Stimulated activated naive CD8-positive, alpha-beta T cell treated with anti-CD3 and anti-CD28 coated beads, Interleukin-15, amount 100 ng/mL, for 72 hours (primary cell): ENCODE results near the gene SUPT5H.
A peak's percentile ranks its signal among the peaks of the same experiment; 100 is the strongest.

Experiments used
- ATAC-seq: fragments of 150-1000 bp; cut with Tn5 transposase; 2 replicates; pipeline ENCODE4 v1.10.0; 2021; ENCODE audit warnings: mild to moderate bottlenecking, moderate library complexity
- DNase-seq, 2 donors: peaks; one replicate each; pipeline ENCODE4 v3.0.0; 2021 to 2022
- H3K27ac Mint-ChIP-seq, 2 donors: one replicate each; pipeline ENCODE4 v1.8.0; 2022; ENCODE audit warnings: mild to moderate bottlenecking in 2 of 2, mixed read lengths in 2 of 2, moderate library complexity in 2 of 2
- H3K27me3 Mint-ChIP-seq: one replicate; pipeline ENCODE4 v1.8.0; 2022; ENCODE audit warnings: mixed read lengths
- H3K4me1 Mint-ChIP-seq: one replicate; pipeline ENCODE4 v1.8.0; 2022; ENCODE audit warnings: mild to moderate bottlenecking, mixed read lengths
- H3K4me3 Mint-ChIP-seq, 2 donors: one replicate each; pipeline ENCODE4 v1.8.0; 2022; ENCODE audit warnings: mild to moderate bottlenecking in 2 of 2, mixed read lengths in 2 of 2, moderate library complexity in 1 of 2
- H3K9me3 Mint-ChIP-seq, 2 donors: one replicate each; pipeline ENCODE4 v1.8.0; 2022; ENCODE audit warnings: mixed read lengths in 2 of 2

The SUPT5H gene

DNA sequence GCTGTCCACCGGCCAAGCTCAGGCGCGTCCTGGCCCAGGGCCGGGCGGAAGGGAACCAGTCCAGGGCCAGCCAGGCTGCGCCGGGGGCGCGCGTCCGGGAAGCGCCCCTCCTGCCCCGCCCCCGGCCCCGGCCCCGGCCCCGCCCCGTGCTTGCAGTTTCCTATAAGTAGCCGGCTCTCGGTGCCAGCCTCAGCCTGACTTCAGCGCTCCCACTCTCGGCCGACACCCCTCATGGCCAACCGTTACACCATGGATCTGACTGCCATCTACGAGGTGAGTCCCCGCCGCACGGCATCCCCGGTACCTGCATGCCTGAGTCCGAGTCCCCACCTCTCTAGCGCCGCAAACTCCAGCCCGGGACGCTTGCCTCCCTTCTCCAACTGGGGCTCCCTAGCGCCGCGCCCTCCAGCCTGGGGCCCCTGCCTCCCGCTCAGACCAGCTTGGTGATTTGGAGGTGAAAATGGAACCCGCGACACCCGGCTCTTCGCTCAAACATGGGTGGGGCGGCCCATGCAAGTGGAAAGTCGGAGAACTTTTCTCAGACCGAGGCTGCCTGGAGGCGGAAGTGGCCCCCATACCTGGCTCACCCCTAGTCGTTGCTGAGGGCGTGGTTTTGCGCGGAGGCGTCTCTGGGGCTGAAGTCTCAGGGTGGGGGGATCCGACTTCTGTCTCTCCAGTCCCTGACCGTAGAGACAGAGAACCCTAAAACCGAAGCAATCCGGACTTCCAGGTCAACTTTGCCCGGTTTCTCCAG lies 38.5 kb upstream of the SUPT5H start, which contains the start of gene ZFP36:
Gene ZFP36, plus strand, starts transcription at position 192 of the 754 bp plus-strand sequence. Its CDS starts 58 bp downstream, at position 250.
- ATAC-seq: peak; percentile 58
- Mint-ChIP-seq H3K4me3 (peak within 1 kb of the TSS; percentile 80 to 91), H3K27me3 (no peaks in the 10 kb centered on the region), H3K4me1 (peaks cover 78% of the 10 kb centered on the region), H3K9me3 (no peaks in the 10 kb centered on the region), H3K27ac (peak within 1 kb of the TSS; percentile 90 to 99)
- peak; percentile 91 to 92 for DNase-seq

DNA sequence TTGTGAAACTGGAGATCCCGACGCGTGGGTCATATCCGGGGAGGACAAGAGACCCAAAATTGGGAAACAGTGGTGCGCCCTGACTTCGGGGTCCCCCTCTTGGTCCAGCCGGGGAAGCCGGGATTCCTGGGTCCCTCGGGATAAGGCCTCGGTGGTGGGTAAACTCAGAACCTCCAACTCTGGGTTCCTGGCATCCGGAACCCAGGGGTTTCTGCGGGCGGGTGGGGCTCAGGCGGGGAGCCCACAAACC lies 38.0 kb upstream of the SUPT5H start:
- Mint-ChIP-seq H3K4me1 (peaks cover 78% of the 10 kb centered on the region), H3K9me3 (no peaks in the 10 kb centered on the region), H3K27me3 (no peaks in the 10 kb centered on the region), H3K4me3 (peak overlapping the region; percentile 80 to 91), H3K27ac (peak overlapping the region; percentile 90 to 99)
- no peak for DNase-seq
- no peak for ATAC-seq

DNA sequence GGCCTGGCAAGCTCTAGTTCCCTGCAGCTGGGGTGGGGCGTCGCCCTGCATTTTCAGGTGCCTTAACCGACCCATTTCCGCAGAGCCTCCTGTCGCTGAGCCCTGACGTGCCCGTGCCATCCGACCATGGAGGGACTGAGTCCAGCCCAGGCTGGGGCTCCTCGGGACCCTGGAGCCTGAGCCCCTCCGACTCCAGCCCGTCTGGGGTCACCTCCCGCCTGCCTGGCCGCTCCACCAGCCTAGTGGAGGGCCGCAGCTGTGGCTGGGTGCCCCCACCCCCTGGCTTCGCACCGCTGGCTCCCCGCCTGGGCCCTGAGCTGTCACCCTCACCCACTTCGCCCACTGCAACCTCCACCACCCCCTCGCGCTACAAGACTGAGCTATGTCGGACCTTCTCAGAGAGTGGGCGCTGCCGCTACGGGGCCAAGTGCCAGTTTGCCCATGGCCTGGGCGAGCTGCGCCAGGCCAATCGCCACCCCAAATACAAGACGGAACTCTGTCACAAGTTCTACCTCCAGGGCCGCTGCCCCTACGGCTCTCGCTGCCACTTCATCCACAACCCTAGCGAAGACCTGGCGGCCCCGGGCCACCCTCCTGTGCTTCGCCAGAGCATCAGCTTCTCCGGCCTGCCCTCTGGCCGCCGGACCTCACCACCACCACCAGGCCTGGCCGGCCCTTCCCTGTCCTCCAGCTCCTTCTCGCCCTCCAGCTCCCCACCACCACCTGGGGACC lies 37.6 kb upstream of the SUPT5H start:
- Mint-ChIP-seq H3K9me3 (no peaks in the 10 kb centered on the region), H3K27me3 (no peaks in the 10 kb centered on the region), H3K4me3 (peak overlapping the region; percentile 80 to 91), H3K27ac (peak overlapping the region; percentile 96 to 99), H3K4me1 (peaks cover 73% of the 10 kb centered on the region)
- ATAC-seq: peak; percentile 25
- DNase-seq: peak; percentile 73 to 78

DNA sequence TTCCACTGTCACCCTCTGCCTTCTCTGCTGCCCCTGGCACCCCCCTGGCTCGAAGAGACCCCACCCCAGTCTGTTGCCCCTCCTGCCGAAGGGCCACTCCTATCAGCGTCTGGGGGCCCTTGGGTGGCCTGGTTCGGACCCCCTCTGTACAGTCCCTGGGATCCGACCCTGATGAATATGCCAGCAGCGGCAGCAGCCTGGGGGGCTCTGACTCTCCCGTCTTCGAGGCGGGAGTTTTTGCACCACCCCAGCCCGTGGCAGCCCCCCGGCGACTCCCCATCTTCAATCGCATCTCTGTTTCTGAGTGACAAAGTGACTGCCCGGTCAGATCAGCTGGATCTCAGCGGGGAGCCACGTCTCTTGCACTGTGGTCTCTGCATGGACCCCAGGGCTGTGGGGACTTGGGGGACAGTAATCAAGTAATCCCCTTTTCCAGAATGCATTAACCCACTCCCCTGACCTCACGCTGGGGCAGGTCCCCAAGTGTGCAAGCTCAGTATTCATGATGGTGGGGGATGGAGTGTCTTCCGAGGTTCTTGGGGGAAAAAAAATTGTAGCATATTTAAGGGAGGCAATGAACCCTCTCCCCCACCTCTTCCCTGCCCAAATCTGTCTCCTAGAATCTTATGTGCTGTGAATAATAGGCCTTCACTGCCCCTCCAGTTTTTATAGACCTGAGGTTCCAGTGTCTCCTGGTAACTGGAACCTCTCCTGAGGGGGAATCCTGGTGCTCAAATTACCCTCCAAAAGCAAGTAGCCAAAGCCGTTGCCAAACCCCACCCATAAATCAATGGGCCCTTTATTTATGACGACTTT lies 36.8 kb upstream of the SUPT5H start:
- H3K27me3 Mint-ChIP-seq: no peaks in the 10 kb centered on the region
- no peak for DNase-seq
- H3K4me3 Mint-ChIP-seq: peak overlapping the region; percentile 80 to 91
- no peak for ATAC-seq
- peak overlapping the region; percentile 96 to 99 for H3K27ac Mint-ChIP-seq
- H3K9me3 Mint-ChIP-seq: no peaks in the 10 kb centered on the region
- peaks cover 71% of the 10 kb centered on the region for H3K4me1 Mint-ChIP-seq

DNA sequence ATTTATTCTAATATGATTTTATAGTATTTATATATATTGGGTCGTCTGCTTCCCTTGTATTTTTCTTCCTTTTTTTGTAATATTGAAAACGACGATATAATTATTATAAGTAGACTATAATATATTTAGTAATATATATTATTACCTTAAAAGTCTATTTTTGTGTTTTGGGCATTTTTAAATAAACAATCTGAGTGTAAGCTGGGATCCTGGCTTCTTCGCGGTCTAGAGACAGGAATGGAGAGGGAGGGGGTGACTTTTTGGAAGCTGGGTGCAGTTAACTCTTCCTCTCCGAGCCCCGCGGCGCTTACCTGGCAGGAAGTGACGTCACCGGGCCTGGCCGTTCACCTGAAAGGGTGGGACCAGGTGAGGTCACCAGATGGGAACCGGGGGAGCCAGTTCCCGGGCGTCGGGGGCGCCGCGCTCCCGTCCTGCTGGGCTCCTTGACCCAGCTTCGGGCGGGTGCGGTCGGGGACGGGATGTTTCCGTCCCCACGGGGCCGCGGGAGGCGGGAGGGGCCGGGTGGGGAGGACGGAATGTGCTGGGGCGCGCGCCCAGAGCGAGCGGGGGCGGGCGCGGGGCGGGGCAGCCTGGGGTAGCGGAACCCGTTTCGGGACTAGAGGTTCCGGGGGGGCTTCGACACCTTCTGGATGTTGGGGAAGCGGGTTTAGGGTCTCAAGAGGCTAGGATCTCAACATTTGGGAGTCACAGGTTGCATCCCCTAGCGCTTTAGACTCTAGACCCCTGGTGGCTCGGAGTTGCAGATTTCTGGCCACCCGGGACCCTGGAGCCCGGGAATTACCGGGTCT lies 36.0 kb upstream of the SUPT5H start:
- Mint-ChIP-seq H3K4me3 (peak overlapping the region; percentile 91), H3K9me3 (no peaks in the 10 kb centered on the region), H3K27me3 (no peaks in the 10 kb centered on the region), H3K4me1 (peaks cover 71% of the 10 kb centered on the region), H3K27ac (peak overlapping the region; percentile 96 to 97)
- DNase-seq (peak; percentile 75 to 82), ATAC-seq (peak; percentile 4)

DNA sequence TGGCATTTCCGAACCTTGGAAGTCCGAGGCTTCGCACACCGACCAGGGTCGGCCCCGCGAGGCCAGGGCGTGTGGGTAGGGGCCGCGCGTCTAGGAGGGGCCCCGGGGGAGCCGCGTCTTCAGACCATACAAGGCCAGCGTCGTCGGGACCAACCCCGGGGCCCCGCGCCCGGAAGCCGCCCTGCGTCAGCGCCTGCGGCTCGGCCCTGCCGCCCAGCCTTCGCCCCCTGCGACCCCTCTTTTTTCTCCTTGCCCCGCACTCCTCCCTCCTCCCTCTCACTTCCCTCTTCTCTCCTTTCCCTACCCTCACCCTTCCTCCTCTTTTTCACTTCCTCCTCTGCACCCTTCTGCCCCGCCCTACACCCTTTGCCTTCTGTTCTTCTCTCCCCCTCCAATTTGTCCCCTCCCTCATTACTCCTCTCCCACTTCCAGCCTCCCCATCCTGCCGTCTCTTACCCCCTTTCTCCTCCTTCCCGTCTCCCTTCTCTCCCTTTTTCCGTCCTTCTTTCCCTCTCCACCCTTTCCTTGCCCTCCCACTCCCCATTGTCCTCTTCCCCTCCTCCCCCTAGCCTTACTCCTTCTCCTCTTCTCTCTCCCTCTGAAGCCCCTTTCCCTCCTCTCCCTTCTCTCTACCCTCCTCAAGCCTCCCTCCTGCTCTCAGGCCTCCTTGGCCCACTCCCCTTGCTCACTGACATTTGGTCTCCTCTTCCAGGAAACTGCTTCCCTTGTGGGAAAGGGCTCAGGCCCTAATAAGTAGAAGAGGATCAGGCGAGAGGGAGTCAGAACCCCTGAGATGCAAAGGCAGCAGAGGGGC lies 35.2 kb upstream of the SUPT5H start:
- peak; percentile 35 for ATAC-seq
- peak; percentile 54 to 68 for DNase-seq

DNA sequence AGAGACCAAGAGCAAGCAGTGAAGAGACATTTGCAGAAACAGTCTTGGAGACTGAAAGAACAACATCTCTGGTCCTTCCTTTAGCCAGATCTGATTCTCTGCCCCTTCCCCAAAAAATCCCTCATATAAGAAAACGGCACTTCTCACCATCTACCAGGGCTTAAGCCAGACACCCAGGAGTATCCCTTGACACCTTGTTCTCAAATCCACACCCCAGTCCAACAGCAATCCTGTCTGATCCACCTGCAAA lies 34.6 kb upstream of the SUPT5H start:
- Mint-ChIP-seq H3K9me3 (no peaks in the 10 kb centered on the region), H3K4me1 (peaks cover 68% of the 10 kb centered on the region), H3K27me3 (no peaks in the 10 kb centered on the region), H3K27ac (peak overlapping the region; percentile 96 to 97), H3K4me3 (peak overlapping the region; percentile 91)
- no peak for DNase-seq
- no peak for ATAC-seq

More for the DNA sequence above, 35.2 kb upstream of the SUPT5H start:
- Mint-ChIP-seq H3K4me1 (peaks cover 70% of the 10 kb centered on the region), H3K27me3 (no peaks in the 10 kb centered on the region), H3K4me3 (peak overlapping the region; percentile 91), H3K9me3 (no peaks in the 10 kb centered on the region), H3K27ac (peak overlapping the region; percentile 96 to 97)

DNA sequence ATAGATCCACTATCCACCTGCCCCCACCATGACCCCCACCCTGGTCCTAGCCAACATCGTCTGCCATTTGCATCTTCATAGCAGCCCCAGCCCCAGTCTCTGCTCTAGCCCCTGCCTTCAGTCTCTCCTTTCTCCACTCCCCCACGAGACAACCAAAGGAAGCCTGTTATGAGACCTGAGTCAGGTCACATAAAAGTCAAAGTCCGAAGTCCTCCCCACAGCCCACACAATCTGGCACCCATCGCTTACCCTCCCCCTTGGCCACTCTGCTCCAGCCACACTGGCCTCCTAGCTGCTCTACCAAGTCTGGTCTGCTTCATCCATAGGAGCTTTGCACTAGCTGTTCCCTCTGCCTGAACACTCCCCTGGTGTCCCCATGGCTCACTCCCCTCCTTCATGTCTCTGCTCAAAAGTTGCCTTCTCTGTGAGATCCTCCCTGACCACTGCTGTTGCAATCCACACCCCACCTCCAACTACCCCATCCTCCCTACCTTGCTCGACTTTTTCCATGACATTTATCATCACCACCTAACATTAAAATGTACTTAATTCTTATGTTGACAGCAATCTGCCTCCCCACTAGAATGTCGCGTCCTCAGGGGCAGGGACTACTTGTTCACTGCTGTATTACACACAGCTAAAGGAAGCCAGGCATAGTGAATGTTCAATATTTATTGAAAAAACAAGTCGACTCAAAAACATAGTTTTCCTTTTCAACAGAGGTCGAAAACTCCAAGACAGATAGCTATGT lies 34.1 kb upstream of the SUPT5H start:
- DNase-seq (no peak), ATAC-seq (no peak)
- Mint-ChIP-seq H3K27me3 (no peaks in the 10 kb centered on the region), H3K4me1 (peaks cover 64% of the 10 kb centered on the region), H3K4me3 (peak overlapping the region; percentile 91), H3K27ac (peak overlapping the region; percentile 95 to 100), H3K9me3 (no peaks in the 10 kb centered on the region)

DNA sequence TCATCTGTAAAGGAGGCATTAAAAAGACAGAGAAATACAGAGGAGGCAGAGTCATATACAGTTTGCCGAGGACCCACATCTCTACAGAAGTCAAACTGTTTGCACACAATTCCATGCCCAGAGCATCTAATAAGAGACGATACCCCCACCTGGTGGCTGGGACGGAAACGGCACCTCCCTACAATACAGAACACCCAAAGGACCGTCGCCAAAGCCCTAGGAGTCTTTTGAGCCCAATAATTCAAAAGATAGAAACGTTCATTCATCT lies 33.6 kb upstream of the SUPT5H start:
- peak; percentile 61 for ATAC-seq
- peak; percentile 90 for DNase-seq
- Mint-ChIP-seq H3K9me3 (no peaks in the 10 kb centered on the region), H3K27me3 (no peaks in the 10 kb centered on the region), H3K27ac (peak overlapping the region; percentile 95 to 100), H3K4me3 (peak overlapping the region; percentile 91), H3K4me1 (peaks cover 61% of the 10 kb centered on the region)

DNA sequence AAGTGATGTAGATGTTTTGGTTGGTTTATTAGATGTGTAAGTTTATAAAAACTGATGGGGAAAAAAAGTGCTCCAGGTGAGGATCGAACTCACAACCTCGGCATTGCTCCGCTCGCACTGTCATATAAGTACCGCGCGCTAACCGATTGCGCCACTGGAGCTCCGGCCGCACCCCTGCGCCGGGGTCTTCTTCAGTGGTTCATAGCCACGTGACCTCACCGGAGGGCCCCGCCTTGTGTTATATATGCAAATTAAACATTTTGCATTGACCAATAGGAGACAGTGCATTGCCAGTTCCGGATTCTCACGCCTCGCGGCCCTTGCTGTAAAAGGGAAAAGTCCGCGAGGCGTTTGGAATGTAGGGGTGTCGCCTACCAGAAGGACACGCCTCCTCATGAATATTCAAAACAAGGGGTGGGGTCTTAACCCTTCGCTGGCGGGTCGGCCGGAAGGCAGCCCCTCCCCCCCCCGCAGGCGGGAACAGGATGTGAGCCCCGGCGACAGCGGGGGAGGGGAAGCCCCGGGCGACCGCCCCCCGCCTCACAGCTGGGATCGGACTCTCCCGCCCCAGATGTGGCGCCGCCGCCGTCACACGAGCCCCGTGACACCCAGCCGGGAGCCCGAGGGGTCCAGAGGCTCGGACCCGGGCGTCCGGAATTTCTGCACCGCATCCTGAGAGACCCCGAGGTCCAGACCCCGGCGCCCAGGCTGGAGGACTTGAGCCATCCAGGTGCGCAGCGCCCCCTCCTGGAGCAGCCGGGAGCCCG lies 33.1 kb upstream of the SUPT5H start, which contains the start of gene PLEKHG2:
Gene PLEKHG2, plus strand, starts transcription at position 570 of the 767 bp plus-strand sequence. CDS start 1,418 bp downstream, outside the sequence.
- no peaks in the 10 kb centered on the region for H3K9me3 Mint-ChIP-seq
- peaks cover 61% of the 10 kb centered on the region for H3K4me1 Mint-ChIP-seq
- DNase-seq (peak; percentile 98 to 99), ATAC-seq (peak; percentile 78)
- H3K4me3 Mint-ChIP-seq: peak within 1 kb of the TSS; percentile 91 to 98
- no peaks in the 10 kb centered on the region for H3K27me3 Mint-ChIP-seq
- H3K27ac Mint-ChIP-seq: peak within 1 kb of the TSS; percentile 95 to 100

DNA sequence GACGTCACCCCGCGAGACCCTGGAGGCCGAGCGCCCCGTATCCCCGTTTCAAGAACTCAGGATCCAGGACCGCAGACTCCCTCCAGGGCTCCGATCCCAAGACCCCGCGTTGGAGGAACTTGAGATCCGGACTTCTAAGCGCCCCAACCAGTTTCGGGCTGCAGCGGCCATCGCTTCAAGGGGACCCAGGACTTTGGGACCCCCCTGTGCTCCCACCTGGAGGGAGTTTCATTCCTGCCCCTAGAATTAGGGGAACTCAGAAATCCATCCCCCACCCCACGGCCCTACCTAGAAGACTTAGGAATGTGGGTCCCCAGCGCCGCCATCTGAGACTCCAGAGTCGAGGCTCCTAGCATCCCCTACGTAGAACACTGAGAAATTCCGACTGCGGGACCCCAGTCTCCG lies 32.5 kb upstream of the SUPT5H start:
- no peaks in the 10 kb centered on the region for H3K27me3 Mint-ChIP-seq
- H3K4me1 Mint-ChIP-seq: peaks cover 59% of the 10 kb centered on the region
- H3K4me3 Mint-ChIP-seq: peak overlapping the region; percentile 91
- ATAC-seq (no peak), DNase-seq (no peak)
- H3K9me3 Mint-ChIP-seq: no peaks in the 10 kb centered on the region
- H3K27ac Mint-ChIP-seq: peak overlapping the region; percentile 84 to 95

DNA sequence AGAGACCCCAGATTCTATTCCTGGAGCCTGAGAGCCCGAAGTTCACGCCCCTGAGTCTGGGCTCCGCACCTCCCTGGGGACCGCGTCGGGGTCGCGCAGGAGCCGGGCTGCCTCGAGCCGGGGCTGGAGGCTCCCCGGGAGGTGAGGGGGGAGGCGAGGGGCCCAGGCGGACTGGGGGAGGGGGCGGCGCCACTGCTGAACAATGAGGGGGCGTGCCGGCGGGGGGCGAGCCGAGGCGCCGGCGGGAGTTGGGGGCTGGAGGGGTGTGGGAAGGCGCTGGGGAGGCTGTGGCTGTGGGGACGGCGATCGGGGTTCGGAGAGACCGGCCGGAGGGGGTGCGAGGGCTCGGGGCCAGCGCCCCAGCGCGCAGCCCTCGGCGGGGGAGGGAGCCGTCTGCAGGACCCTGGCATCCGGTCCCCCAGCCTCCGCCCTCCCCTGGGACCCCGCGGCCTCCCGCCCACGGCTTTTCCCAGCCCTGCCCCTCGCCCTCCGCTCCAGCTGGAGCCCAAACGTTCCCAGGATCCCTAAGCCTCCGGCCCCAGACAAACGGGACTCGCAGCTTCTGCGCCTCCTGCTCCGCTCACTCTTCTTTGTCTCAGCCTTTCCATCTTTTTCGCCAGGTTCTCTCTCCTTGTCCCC lies 32.0 kb upstream of the SUPT5H start:
- DNase-seq (no peak), ATAC-seq (no peak)
- Mint-ChIP-seq H3K9me3 (no peaks in the 10 kb centered on the region), H3K4me3 (peak overlapping the region; percentile 91 to 98), H3K27ac (peak overlapping the region; percentile 91 to 95), H3K27me3 (no peaks in the 10 kb centered on the region), H3K4me1 (peaks cover 54% of the 10 kb centered on the region)
